Measurements from ENCODE around the gene PFN3.
A peak's percentile ranks its signal among the peaks of the same experiment; 100 is the strongest.

Gene PFN3

GRCh38 chr5:177447066-177447610 is 46.7 kb upstream of the PFN3 start:
- Histone ChIP-seq H3K27me3 (ENCODE audit: control insufficient read depth, insufficient read depth, low read length) (no peaks in the 10 kb centered on the region), H3K9me3 (ENCODE audit: control insufficient read depth, low read length) (no peaks in the 10 kb centered on the region), H3K36me3 (ENCODE audit: control insufficient read depth, insufficient read depth, low read length) (no peaks in the 10 kb centered on the region), H3K4me2 (ENCODE audit: low read length) (peak overlapping the region; percentile 89), H2AFZ (peak overlapping the region; percentile 64), H3K9ac (no peak overlapping the region), H3K4me1 (peaks cover 8% of the 10 kb centered on the region), H3K27ac (no peak overlapping the region), H3K4me3 (ENCODE audit: low read depth, low read length) (peak overlapping the region; percentile 40), H3K79me2 (no peaks in the 10 kb centered on the region)
- TF ChIP-seq CTCF (IDR thresholded peaks at IDR 0.05): no peak

- Histone ChIP-seq H3K36me3 (ENCODE audit: control insufficient read depth, insufficient read depth, low read length) (no peaks in the 10 kb centered on the region), H2AFZ (peak within 1 kb of the TSS; percentile 76), H3K4me1 (peaks cover 8% of the 10 kb centered on the region), H3K9me3 (ENCODE audit: control insufficient read depth, low read length) (no peaks in the 10 kb centered on the region), H3K27me3 (ENCODE audit: control insufficient read depth, insufficient read depth, low read length) (no peaks in the 10 kb centered on the region), H3K27ac (peak within 1 kb of the TSS; percentile 57), H3K79me2 (no peaks in the 10 kb centered on the region), H3K4me2 (ENCODE audit: low read length) (peak within 1 kb of the TSS; percentile 89), H3K4me3 (ENCODE audit: low read depth, low read length) (peak within 1 kb of the TSS; percentile 49), H3K9ac (no peak within 1 kb of the TSS)
- TF ChIP-seq CTCF (IDR thresholded peaks at IDR 0.05): no peak
Measured at GRCh38 chr5:177446200-177447065, 46.0 kb upstream of the PFN3 start, which contains the start of gene PRR7. Gene PRR7, plus strand, starts transcription at chr5:177446814. Its CDS starts 8,254 bp downstream, at chr5:177455068.

- H3K9ac ChIP-seq: no peak overlapping the region
- TF ChIP-seq CTCF (IDR thresholded peaks at IDR 0.05): no peak
- H3K4me3 ChIP-seq (ENCODE audit: low read depth, low read length): peak overlapping the region; percentile 49
- H3K27me3 ChIP-seq (ENCODE audit: control insufficient read depth, insufficient read depth, low read length): no peaks in the 10 kb centered on the region
- H3K36me3 ChIP-seq (ENCODE audit: control insufficient read depth, insufficient read depth, low read length): no peaks in the 10 kb centered on the region
- peak overlapping the region; percentile 89 for H3K4me2 ChIP-seq (ENCODE audit: low read length)
- H3K27ac ChIP-seq: no peak overlapping the region
- H3K79me2 ChIP-seq: no peaks in the 10 kb centered on the region
- peaks cover 8% of the 10 kb centered on the region for H3K4me1 ChIP-seq
- peak overlapping the region; percentile 76 for H2AFZ ChIP-seq
- H3K9me3 ChIP-seq (ENCODE audit: control insufficient read depth, low read length): no peaks in the 10 kb centered on the region
Measured at GRCh38 chr5:177445917-177446199, 45.4 kb upstream of the PFN3 start.

GRCh38 chr5:177445052-177445916 is 44.8 kb upstream of the PFN3 start:
- H3K9ac ChIP-seq: no peak overlapping the region
- H3K4me3 ChIP-seq (ENCODE audit: low read depth, low read length): no peak overlapping the region
- H3K79me2 ChIP-seq: no peaks in the 10 kb centered on the region
- H3K36me3 ChIP-seq (ENCODE audit: control insufficient read depth, insufficient read depth, low read length): no peaks in the 10 kb centered on the region
- H3K9me3 ChIP-seq (ENCODE audit: control insufficient read depth, low read length): no peaks in the 10 kb centered on the region
- no peak for TF ChIP-seq CTCF (IDR thresholded peaks at IDR 0.05)
- H3K4me1 ChIP-seq: peaks cover 8% of the 10 kb centered on the region
- no peaks in the 10 kb centered on the region for H3K27me3 ChIP-seq (ENCODE audit: control insufficient read depth, insufficient read depth, low read length)
- H3K4me2 ChIP-seq (ENCODE audit: low read length): no peak overlapping the region
- H3K27ac ChIP-seq: no peak overlapping the region
- H2AFZ ChIP-seq: no peak overlapping the region

Measured in parathyroid adenoma (tissue), 2 donors.